KMS-11 (cell line): ENCODE results near the gene IL33.

Experiments
- H2AFZ ChIP-seq: fragments of 200-600 bp; sonication (generic); 2 replicates; pipeline ENCODE4 v1.6.1; 2016; ENCODE audit warnings: antibody characterized with exemption, mixed run types, low read depth
- H3K27ac ChIP-seq: fragments of 200-600 bp; sonication (generic); 2 replicates; pipeline ENCODE4 v1.6.1; 2016; ENCODE audit warnings: mild to moderate bottlenecking, mixed run types
- H3K27me3 ChIP-seq: fragments of 200-600 bp; sonication (generic); 2 replicates; pipeline ENCODE4 v1.6.1; 2017; ENCODE audit warnings: mild to moderate bottlenecking, low read depth, mixed run types, moderate library complexity; ENCODE audit not compliant: insufficient read depth
- H3K36me3 ChIP-seq: fragments of 200-600 bp; sonication (generic); 2 replicates; pipeline ENCODE4 v1.6.1; 2017; ENCODE audit warnings: mild to moderate bottlenecking, mixed run types; ENCODE audit not compliant: insufficient read depth
- H3K4me1 ChIP-seq: fragments of 200-600 bp; sonication (generic); 2 replicates; pipeline ENCODE4 v1.6.1; 2016; ENCODE audit warnings: mild to moderate bottlenecking, low read depth, mixed run types; ENCODE audit not compliant: poor library complexity, severe bottlenecking
- H3K4me2 ChIP-seq: fragments of 200-600 bp; sonication (generic); 2 replicates; pipeline ENCODE4 v1.7.0; 2016; ENCODE audit warnings: mild to moderate bottlenecking, mixed run types
- H3K4me3 ChIP-seq: fragments of 200-600 bp; sonication (generic); IDR thresholded peaks from 2 replicates; pipeline ENCODE4 v1.6.1; 2017; ENCODE audit warnings: low read depth, low read length, mixed read lengths; ENCODE audit not compliant: insufficient read depth
- H3K79me2 ChIP-seq: fragments of 200-600 bp; sonication (generic); 2 replicates; pipeline ENCODE4 v1.6.1; 2016; ENCODE audit warnings: low read depth, mixed run types; ENCODE audit not compliant: insufficient read depth
- H3K9ac ChIP-seq: fragments of 200-600 bp; sonication (generic); 2 replicates; pipeline ENCODE4 v1.6.1; 2016; ENCODE audit warnings: mild to moderate bottlenecking, mixed run types
- H4K20me1 ChIP-seq: fragments of 200-600 bp; sonication (generic); 2 replicates; pipeline ENCODE4 v1.6.1; 2016; ENCODE audit warnings: mild to moderate bottlenecking, mixed run types; ENCODE audit not compliant: insufficient read depth
- CTCF ChIP-seq: fragments of 200-600 bp; sonication (generic); conservative IDR thresholded peaks from 2 replicates; pipeline ENCODE4 v1.6.1; 2017; ENCODE audit warnings: low read depth, mild to moderate bottlenecking, antibody characterized with exemption, low read length, moderate library complexity, mixed read lengths

IL33 gene

DNA sequence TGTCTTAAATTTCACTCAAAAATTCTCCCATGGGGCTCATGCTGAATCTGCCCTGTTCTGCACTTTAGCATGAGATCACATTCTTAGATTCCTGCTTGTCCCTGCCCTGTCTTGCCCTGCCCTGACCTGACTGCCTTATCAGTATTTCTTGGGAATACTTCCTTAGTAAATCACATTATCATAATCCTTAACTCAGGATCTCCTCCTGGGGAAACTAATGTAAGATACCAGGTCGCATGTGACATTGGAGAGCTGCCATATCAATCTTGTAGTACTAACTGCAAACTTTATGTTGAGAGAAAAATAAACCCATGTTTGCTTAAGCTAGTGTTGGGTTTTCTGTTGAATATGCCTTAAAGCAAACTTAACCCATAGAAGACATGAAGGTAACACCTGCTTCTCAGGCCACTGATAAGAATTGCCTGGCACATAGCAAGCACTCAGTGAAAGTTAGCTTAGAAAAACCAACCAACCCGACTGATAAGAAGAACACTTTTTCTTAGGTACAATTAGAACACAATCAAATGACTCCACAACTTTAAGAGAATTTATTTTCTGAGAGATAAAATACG is 53.3 kb downstream of the IL33 start:
- H3K36me3 ChIP-seq = no peaks in the 10 kb centered on the region
- H3K27ac ChIP-seq = no peak overlapping the region

DNA sequence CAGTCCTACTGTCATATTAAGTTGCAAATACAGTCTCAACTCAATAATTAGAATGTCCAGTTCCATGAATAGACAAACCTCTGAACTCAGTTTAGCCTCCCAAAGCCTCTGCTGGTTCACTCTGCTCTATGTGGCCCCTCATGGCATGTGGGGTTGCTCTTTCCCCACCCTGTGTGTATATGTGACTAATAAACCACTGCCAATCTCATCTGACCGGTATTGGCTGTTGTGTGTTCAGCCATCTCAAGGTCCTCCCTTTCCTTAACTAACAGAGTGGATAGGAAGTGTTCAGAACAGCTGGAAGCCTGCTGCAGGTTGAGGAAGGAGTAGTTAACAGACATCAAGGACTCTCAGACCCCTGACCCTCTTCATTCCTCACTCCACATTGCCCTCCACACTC is 55.3 kb downstream of the IL33 start:
- H3K4me2 ChIP-seq = no peak overlapping the region
- H3K79me2 ChIP-seq = no peaks in the 10 kb centered on the region
- no peaks in the 10 kb centered on the region for H4K20me1 ChIP-seq
- no peaks in the 10 kb centered on the region for H3K4me1 ChIP-seq
- H3K27ac ChIP-seq = no peak overlapping the region
- H2AFZ ChIP-seq = no peak overlapping the region
- H3K4me3 ChIP-seq = no peak overlapping the region
- H3K36me3 ChIP-seq = no peaks in the 10 kb centered on the region
- H3K27me3 ChIP-seq = no peaks in the 10 kb centered on the region
- H3K9ac ChIP-seq = no peak overlapping the region
- no peak for TF ChIP-seq CTCF

More for the DNA sequence above, 53.3 kb downstream of the IL33 start:
- H3K79me2 ChIP-seq = no peaks in the 10 kb centered on the region
- H3K9ac ChIP-seq = no peak overlapping the region
- no peak overlapping the region for H2AFZ ChIP-seq
- no peak overlapping the region for H3K4me3 ChIP-seq
- H3K27me3 ChIP-seq = no peaks in the 10 kb centered on the region
- H3K4me2 ChIP-seq = no peak overlapping the region
- no peaks in the 10 kb centered on the region for H4K20me1 ChIP-seq
- no peak for TF ChIP-seq CTCF
- H3K4me1 ChIP-seq = no peaks in the 10 kb centered on the region

GRCh38 chr9:6271508-6272228 is 56.1 kb downstream of the IL33 start:
- Histone ChIP-seq H4K20me1 (no peaks in the 10 kb centered on the region), H3K27me3 (no peaks in the 10 kb centered on the region), H3K4me2 (no peak overlapping the region), H2AFZ (no peak overlapping the region), H3K79me2 (no peaks in the 10 kb centered on the region), H3K4me3 (no peak overlapping the region), H3K4me1 (no peaks in the 10 kb centered on the region), H3K9ac (no peak overlapping the region), H3K27ac (no peak overlapping the region), H3K36me3 (no peaks in the 10 kb centered on the region)
- no peak for TF ChIP-seq CTCF

GRCh38 chr9:6272229-6272598 is 56.6 kb downstream of the IL33 start:
- H4K20me1 ChIP-seq = no peaks in the 10 kb centered on the region
- no peaks in the 10 kb centered on the region for H3K27me3 ChIP-seq
- no peak for TF ChIP-seq CTCF
- H3K4me1 ChIP-seq = no peaks in the 10 kb centered on the region
- H3K27ac ChIP-seq = no peak overlapping the region
- no peaks in the 10 kb centered on the region for H3K36me3 ChIP-seq
- no peak overlapping the region for H2AFZ ChIP-seq
- no peak overlapping the region for H3K4me2 ChIP-seq
- H3K79me2 ChIP-seq = no peaks in the 10 kb centered on the region
- H3K9ac ChIP-seq = no peak overlapping the region
- H3K4me3 ChIP-seq = no peak overlapping the region
